Measurements from ENCODE around the gene RICTOR.

RICTOR gene

GRCh38 chr5:38985909-38986452 is 88.2 kb downstream of the RICTOR start:
- no peak for TF ChIP-seq CTCF (IDR thresholded peaks at IDR 0.05; ENCODE audit: low read depth, low read length, missing control alignments)
- DNase-seq (ENCODE audit: low read depth): no peak
- no peak overlapping the region for H3K4me3 ChIP-seq (ENCODE audit: low read depth, low read length)

GRCh38 chr5:38979535-38979934 is 94.7 kb downstream of the RICTOR start:
- no peak for TF ChIP-seq CTCF (IDR thresholded peaks at IDR 0.05; ENCODE audit: low read depth, low read length, missing control alignments)
- H3K4me3 ChIP-seq (ENCODE audit: low read depth, low read length): no peak overlapping the region
- DNase-seq (ENCODE audit: low read depth): no peak

GRCh38 chr5:38978036-38978435 is 96.2 kb downstream of the RICTOR start:
- no peak for DNase-seq (ENCODE audit: low read depth)
- H3K4me3 ChIP-seq (ENCODE audit: low read depth, low read length): no peak overlapping the region
- TF ChIP-seq CTCF (IDR thresholded peaks at IDR 0.05; ENCODE audit: low read depth, low read length, missing control alignments): no peak

GRCh38 chr5:38968665-38969064 is 105.5 kb downstream of the RICTOR start:
- no peak for TF ChIP-seq CTCF (IDR thresholded peaks at IDR 0.05; ENCODE audit: low read depth, low read length, missing control alignments)
- no peak overlapping the region for H3K4me3 ChIP-seq (ENCODE audit: low read depth, low read length)
- no peak for DNase-seq (ENCODE audit: low read depth)

GRCh38 chr5:38961691-38962090 is 112.5 kb downstream of the RICTOR start:
- no peak for TF ChIP-seq CTCF (IDR thresholded peaks at IDR 0.05; ENCODE audit: low read depth, low read length, missing control alignments)
- no peak for DNase-seq (ENCODE audit: low read depth)
- no peak overlapping the region for H3K4me3 ChIP-seq (ENCODE audit: low read depth, low read length)

- no peak for DNase-seq (ENCODE audit: low read depth)
- no peak for TF ChIP-seq CTCF (IDR thresholded peaks at IDR 0.05; ENCODE audit: low read depth, low read length, missing control alignments)
Measured at GRCh38 chr5:38953426-38954012, 120.7 kb downstream of the RICTOR start.

GRCh38 chr5:38948501-38948900 is 125.7 kb downstream of the RICTOR start:
- DNase-seq (ENCODE audit: low read depth): no peak
- H3K4me3 ChIP-seq (ENCODE audit: low read depth, low read length): no peak overlapping the region
- no peak for TF ChIP-seq CTCF (IDR thresholded peaks at IDR 0.05; ENCODE audit: low read depth, low read length, missing control alignments)

More at GRCh38 chr5:38953426-38954012, 120.7 kb downstream of the RICTOR start:
- no peak overlapping the region for H3K4me3 ChIP-seq (ENCODE audit: low read depth, low read length)
